Measurements from ENCODE around the gene RBM18.
A peak's percentile ranks its signal among the peaks of the same experiment; 100 is the strongest.

Gene RBM18

DNA sequence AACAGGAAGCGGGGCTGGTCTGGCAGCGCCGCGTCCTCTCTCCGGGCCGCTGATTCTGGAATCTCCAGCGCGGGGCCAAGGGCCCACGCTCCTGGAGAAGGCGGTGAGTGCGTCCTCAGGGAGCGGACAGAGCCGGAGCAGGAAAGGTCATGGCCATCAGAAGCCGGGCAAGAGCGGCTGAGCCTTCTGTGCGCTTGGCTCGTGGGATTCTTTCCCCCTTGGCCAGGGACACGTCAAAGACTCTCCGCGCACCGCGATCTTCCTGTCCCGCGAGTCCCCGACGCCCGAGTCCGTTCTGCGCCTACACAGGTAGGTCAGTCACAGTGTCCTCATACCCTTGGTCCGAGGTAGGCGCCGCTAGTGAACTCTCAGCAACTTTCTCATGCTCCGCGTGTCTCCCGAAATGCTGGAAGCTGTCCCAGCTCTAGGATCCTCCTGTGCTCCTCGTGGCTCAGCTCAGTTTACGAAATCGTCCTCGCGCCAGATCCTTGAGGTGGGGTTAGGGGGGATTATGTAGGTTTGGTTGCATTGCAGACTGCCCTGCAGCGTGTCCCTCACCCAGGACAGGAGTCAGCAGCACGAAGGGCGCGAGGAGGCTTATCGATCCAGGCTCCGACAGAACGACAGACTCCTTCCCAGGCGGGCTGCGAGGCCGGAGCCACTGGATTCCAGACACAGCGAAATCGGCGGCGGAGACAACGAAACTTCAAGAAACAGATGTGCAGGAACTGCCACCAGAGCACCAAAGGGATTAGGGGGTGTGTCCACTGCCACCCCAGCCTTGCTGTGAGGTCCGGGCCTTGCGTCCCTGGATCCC, 44.6 kb downstream of the RBM18 start:
- Mint-ChIP-seq H3K4me3 (peak overlapping the region; percentile 10), H3K4me1 (peaks cover 36% of the 10 kb centered on the region)

GRCh38 chr9:122218935-122219855, 45.4 kb downstream of the RBM18 start:
- ATAC-seq: peak; percentile 21
- no peaks in the 10 kb centered on the region for H3K36me3 Mint-ChIP-seq
- H3K4me3 Mint-ChIP-seq: peak overlapping the region; percentile 61
- H3K27me3 Mint-ChIP-seq: peaks cover 93% of the 10 kb centered on the region
- H3K4me1 Mint-ChIP-seq: peaks cover 36% of the 10 kb centered on the region
- H3K27ac Mint-ChIP-seq: no peak overlapping the region
- H3K9me3 Mint-ChIP-seq: no peaks in the 10 kb centered on the region

More for the DNA sequence above, 44.6 kb downstream of the RBM18 start:
- no peaks in the 10 kb centered on the region for H3K36me3 Mint-ChIP-seq
- peaks cover 93% of the 10 kb centered on the region for H3K27me3 Mint-ChIP-seq
- no peak overlapping the region for H3K27ac Mint-ChIP-seq
- no peaks in the 10 kb centered on the region for H3K9me3 Mint-ChIP-seq
- ATAC-seq: no peak

GRCh38 chr9:122218071-122218934, 46.3 kb downstream of the RBM18 start:
- no peak overlapping the region for H3K27ac Mint-ChIP-seq
- peak; percentile 10 for ATAC-seq
- H3K9me3 Mint-ChIP-seq: no peaks in the 10 kb centered on the region
- no peak overlapping the region for H3K4me3 Mint-ChIP-seq
- H3K36me3 Mint-ChIP-seq: no peaks in the 10 kb centered on the region
- peaks cover 92% of the 10 kb centered on the region for H3K27me3 Mint-ChIP-seq
- H3K4me1 Mint-ChIP-seq: peaks cover 39% of the 10 kb centered on the region

DNA sequence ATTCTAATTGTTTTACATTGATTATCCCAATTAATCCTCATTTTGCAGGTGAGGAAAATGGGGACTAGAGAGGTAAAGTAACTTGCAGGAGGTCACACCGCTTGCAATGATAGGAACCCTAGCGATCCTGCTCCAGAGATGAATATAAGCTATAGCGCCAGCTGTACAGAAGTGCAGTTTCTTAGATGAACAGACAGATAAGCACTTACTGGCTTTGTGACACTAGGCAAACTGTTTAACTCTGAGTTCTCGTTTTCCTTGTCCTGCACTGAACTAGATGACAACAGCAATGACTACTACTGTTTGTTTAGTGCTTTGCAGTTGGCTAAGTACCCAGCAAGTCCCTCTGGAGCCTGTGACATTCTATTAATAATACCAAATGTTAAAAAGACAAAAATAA, 47.0 kb downstream of the RBM18 start:
- Mint-ChIP-seq H3K9me3 (no peaks in the 10 kb centered on the region), H3K27ac (no peak overlapping the region), H3K36me3 (no peaks in the 10 kb centered on the region), H3K4me1 (peaks cover 35% of the 10 kb centered on the region), H3K27me3 (peaks cover 92% of the 10 kb centered on the region), H3K4me3 (no peak overlapping the region)
- ATAC-seq: no peak

DNA sequence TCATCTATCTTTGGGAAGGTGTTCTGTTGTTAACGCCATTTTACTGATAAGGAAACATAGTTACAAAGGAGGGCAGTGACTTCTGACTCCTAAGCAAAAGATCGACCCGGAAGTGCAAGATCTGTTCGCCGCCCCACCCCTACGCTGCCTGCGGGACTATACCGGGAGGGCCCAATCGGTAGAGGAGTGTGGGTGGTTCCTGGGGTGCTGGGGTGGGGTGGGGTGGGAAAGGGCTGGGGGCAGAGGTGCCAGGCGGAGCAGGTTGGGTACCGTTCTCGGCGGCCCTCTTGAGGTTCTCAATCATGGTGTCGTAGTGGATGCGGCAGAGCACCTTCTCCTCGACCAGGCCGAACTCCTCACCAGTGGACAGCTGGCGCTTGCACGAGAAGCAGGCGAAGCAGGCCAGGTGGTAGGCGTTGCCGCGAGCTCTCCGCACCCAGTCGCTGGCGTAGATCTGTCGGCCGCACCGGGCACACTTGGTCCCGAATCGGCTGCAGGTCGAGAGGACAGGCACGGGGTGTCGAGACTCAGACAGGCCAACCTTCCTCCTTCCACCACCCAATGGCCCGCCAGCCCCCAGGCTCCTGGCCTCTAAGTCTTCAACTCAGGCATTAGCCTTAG, 47.7 kb downstream of the RBM18 start:
- peaks cover 34% of the 10 kb centered on the region for H3K4me1 Mint-ChIP-seq
- H3K36me3 Mint-ChIP-seq: no peaks in the 10 kb centered on the region
- ATAC-seq: no peak
- no peaks in the 10 kb centered on the region for H3K9me3 Mint-ChIP-seq
- peaks cover 90% of the 10 kb centered on the region for H3K27me3 Mint-ChIP-seq
- no peak overlapping the region for H3K4me3 Mint-ChIP-seq
- H3K27ac Mint-ChIP-seq: no peak overlapping the region

- no peaks in the 10 kb centered on the region for H3K9me3 Mint-ChIP-seq
- no peak for ATAC-seq
- no peak overlapping the region for H3K27ac Mint-ChIP-seq
- no peaks in the 10 kb centered on the region for H3K36me3 Mint-ChIP-seq
- H3K4me1 Mint-ChIP-seq: peaks cover 34% of the 10 kb centered on the region
- no peak overlapping the region for H3K4me3 Mint-ChIP-seq
- H3K27me3 Mint-ChIP-seq: peaks cover 83% of the 10 kb centered on the region
These were observed 48.4 kb downstream of the RBM18 start for GRCh38 chr9:122216138-122216797.

- Mint-ChIP-seq H3K27ac (no peak overlapping the region), H3K36me3 (no peaks in the 10 kb centered on the region)
These were observed 49.0 kb downstream of the RBM18 start for GRCh38 chr9:122215663-122216062.

GRCh38 chr9:122214507-122214906, 50.1 kb downstream of the RBM18 start:
- Mint-ChIP-seq H3K27me3 (peaks cover 82% of the 10 kb centered on the region), H3K4me3 (peak overlapping the region; percentile 66), H3K36me3 (no peaks in the 10 kb centered on the region), H3K4me1 (peaks cover 23% of the 10 kb centered on the region), H3K27ac (no peak overlapping the region), H3K9me3 (no peaks in the 10 kb centered on the region)
- ATAC-seq: no peak

More at GRCh38 chr9:122215663-122216062, 49.0 kb downstream of the RBM18 start:
- ATAC-seq: no peak
- Mint-ChIP-seq H3K4me1 (peaks cover 34% of the 10 kb centered on the region), H3K9me3 (no peaks in the 10 kb centered on the region), H3K27me3 (peaks cover 83% of the 10 kb centered on the region), H3K4me3 (no peak overlapping the region)

DNA sequence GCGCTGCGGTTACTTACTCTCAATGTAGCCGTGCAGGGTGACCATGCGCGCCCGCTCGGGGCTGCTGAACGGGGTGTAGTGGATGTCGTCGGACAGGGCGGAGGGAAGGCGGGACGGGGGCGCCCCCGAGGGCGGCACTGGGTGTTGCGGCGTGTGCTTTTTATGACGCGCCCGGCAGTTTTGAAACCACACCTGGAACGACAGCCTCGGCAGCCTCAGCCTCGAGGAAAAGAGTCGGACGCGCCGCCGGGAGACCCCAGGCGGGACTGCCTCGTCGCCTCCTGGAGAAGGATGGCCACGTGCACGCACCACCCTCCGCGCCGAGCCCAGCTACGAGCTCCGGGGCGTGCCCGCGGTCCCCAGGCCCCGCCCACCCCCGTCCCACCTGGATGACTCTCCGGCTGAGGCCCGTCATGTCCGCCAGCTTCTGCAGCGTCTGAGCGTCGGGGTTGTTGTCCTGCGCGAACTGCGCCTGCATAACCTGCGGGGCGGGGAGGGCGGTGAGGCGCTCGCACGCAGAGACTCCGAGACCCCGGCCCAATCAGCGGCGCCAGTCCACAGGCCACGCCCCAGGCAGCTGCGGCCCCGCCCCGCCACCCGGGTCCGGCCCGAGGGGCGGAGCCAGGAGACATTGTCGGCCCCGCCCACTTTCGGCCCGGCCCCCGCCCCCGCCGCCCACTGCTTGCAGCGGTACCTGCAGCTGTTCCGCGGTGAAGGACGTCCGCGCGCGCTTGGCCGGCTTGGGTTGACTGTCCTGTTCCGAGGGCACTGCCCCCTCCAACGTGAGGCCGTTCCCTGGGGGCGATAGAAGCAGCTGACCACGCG, 50.8 kb downstream of the RBM18 start:
- Mint-ChIP-seq H3K27me3 (peaks cover 75% of the 10 kb centered on the region), H3K36me3 (no peaks in the 10 kb centered on the region), H3K4me1 (peaks cover 16% of the 10 kb centered on the region), H3K27ac (no peak overlapping the region), H3K9me3 (no peaks in the 10 kb centered on the region), H3K4me3 (peak overlapping the region; percentile 66)
- peak; percentile 68 for ATAC-seq

GRCh38 chr9:122213102-122213588, 51.5 kb downstream of the RBM18 start:
- ATAC-seq: no peak
- no peak overlapping the region for H3K27ac Mint-ChIP-seq
- H3K4me3 Mint-ChIP-seq: peak overlapping the region; percentile 53
- H3K9me3 Mint-ChIP-seq: no peaks in the 10 kb centered on the region
- H3K36me3 Mint-ChIP-seq: no peaks in the 10 kb centered on the region
- peaks cover 9% of the 10 kb centered on the region for H3K4me1 Mint-ChIP-seq
- peaks cover 69% of the 10 kb centered on the region for H3K27me3 Mint-ChIP-seq

DNA sequence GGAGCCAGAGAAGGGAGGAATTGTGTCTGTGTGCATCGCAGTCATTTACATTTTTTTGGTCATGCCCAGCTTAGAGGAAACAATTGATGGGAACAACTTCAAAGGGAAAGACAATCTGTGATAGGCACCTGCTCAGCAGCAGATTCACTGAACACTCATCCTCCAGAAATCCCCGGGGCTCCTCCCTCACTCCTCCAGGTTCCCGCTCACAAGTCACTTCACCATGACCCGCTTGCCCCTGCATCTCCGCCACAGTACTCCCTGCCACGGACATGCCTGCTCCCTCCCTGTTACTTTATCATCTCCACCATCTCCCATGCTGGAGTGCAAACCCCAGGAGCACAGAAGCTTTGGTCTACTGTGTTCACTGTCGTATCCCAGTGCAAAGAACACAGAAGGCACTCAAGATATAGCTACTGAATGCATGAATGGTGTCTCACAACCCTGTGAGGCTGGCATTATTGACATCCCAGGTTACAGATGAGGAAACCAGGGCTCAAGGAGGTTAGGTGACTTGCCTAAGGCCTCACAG, 52.1 kb downstream of the RBM18 start:
- Mint-ChIP-seq H3K27ac (no peak overlapping the region), H3K4me3 (no peak overlapping the region), H3K36me3 (no peaks in the 10 kb centered on the region), H3K9me3 (no peaks in the 10 kb centered on the region), H3K4me1 (peaks cover 5% of the 10 kb centered on the region), H3K27me3 (peaks cover 68% of the 10 kb centered on the region)
- ATAC-seq: no peak

DNA sequence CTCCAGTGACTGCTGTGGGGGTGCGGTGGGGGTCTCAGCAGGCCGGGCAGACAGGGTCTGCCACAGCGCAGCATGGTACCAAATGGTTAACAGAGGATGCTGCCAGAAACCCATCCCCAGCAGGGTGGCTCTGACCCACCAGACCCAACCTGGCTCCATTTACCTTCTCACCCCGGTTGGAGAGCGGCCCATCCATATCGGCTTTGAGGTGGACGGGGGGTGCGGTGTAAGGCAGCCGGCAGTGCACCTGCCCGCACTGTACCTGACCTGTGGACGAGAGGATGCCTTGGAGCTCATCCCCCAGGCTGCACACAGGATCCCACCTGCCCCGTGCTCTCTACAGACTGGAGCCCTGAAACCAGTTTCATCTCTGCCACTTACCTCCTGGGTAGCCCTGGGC, 55.2 kb downstream of the RBM18 start:
- no peak overlapping the region for H3K27ac Mint-ChIP-seq
- no peak for ATAC-seq
- no peaks in the 10 kb centered on the region for H3K36me3 Mint-ChIP-seq
- no peaks in the 10 kb centered on the region for H3K9me3 Mint-ChIP-seq
- H3K4me3 Mint-ChIP-seq: no peak overlapping the region
- H3K4me1 Mint-ChIP-seq: peaks cover 5% of the 10 kb centered on the region
- H3K27me3 Mint-ChIP-seq: peaks cover 47% of the 10 kb centered on the region

DNA sequence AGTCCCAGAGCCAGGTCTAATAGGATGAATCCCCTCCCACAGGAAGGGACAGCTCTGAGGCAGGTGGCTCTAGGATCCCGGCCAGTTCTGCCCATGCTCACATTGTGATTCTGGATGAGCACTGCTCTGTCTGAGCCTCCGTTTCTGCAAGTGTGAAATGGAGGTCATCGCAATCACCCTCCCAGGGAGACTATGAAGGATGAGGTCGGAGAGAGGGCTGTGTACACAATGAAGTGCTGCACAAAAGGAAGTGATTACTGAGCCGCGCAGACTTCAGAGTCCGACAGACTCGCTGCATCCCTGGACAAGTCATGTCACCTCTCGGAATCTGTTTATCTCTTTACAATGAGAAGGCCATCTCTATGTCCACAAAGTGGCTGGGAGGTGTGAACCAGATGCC, 57.5 kb downstream of the RBM18 start:
- no peaks in the 10 kb centered on the region for H3K4me1 Mint-ChIP-seq
- H3K27ac Mint-ChIP-seq: no peak overlapping the region
- no peak for ATAC-seq
- H3K27me3 Mint-ChIP-seq: peaks cover 28% of the 10 kb centered on the region
- no peaks in the 10 kb centered on the region for H3K36me3 Mint-ChIP-seq
- H3K9me3 Mint-ChIP-seq: no peaks in the 10 kb centered on the region
- no peak overlapping the region for H3K4me3 Mint-ChIP-seq
